GM18519 (cell line): Measurements from ENCODE around the gene AXIN1.

Experiments used
- ATAC-seq: cut with Tn5 transposase; IDR thresholded peaks from one replicate; pipeline ENCODE4 v1.9.1; 2021; ENCODE audit warnings: mild to moderate bottlenecking, moderate library complexity; ENCODE audit not compliant: unreplicated experiment, low FRiP score

Gene AXIN1

GRCh38 chr16:253833-254232 lies 98.7 kb downstream of the AXIN1 start:
- no peak for ATAC-seq

- ATAC-seq: no peak
Observed at GRCh38 chr16:252366-253337, 99.9 kb downstream of the AXIN1 start.

- no peak for ATAC-seq
Observed at GRCh38 chr16:249431-249830, 103.1 kb downstream of the AXIN1 start.

- ATAC-seq: no peak
Observed at GRCh38 chr16:247027-247426, 105.5 kb downstream of the AXIN1 start.

- ATAC-seq: no peak
Observed at GRCh38 chr16:245105-245504, 107.4 kb downstream of the AXIN1 start.

GRCh38 chr16:243348-243747 lies 109.2 kb downstream of the AXIN1 start:
- no peak for ATAC-seq

- no peak for ATAC-seq
Observed at GRCh38 chr16:242281-242680, 110.2 kb downstream of the AXIN1 start.

- ATAC-seq: no peak
Observed at GRCh38 chr16:240559-240958, 112.0 kb downstream of the AXIN1 start.

GRCh38 chr16:239948-240277 lies 112.6 kb downstream of the AXIN1 start:
- no peak for ATAC-seq
